Measurements from ENCODE around the gene FOXRED1.
A peak's percentile ranks its signal among the peaks of the same experiment; 100 is the strongest.

DNA sequence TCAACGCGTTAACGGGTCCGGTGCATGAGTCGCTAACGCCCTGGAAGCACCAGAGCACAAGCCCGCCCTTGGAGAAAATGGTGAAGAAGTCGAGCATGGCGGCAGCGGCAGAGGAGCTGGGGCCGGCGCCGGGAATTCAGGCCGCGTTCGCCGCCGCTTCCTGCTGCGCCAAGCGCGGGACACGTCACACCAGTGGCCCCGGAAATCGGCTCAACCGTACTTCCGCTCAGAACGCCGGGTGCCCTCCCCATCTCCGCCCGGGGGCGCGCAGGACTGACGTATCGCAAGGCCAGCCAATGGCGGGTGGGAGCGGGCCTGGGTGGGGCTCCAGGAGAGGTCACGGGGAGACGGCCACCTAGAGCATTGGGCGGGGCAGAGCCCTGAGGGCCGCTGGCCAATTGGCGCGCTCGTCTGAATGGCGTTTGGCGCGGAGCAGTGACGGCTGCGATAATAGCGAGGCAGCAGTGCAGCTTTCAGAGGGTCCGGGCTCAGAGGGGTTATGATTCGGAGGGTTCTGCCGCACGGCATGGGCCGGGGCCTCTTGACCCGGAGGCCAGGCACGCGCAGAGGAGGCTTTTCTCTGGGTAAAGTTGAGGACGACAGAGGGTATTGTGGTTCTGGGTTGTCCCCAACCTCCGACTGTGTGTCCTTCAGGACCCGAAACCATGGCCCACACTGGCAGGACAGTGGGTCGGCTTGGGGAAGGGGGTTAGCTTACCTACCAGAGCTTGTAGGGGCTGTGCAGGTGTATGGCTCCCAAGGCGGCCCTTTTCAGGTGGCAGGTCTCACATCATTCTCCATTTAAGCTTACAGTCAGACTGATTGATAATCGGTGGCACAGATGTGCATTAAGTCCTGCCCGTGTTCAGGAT, at the start of gene FOXRED1, which contains the start of gene SRPRA:
- no peak for TF ChIP-seq EZH2 (IDR thresholded peaks at IDR 0.05)
- no peak for TF ChIP-seq FOXP2 (optimal IDR thresholded peaks at IDR 0.05; ENCODE audit: control extremely low read depth, extremely low read length, insufficient read depth)
- TF ChIP-seq POLR2AphosphoS5 (IDR thresholded peaks at IDR 0.05; ENCODE audit: borderline replicate concordance, low read depth, low read length), result peak; percentile 83
